Liver (tissue), 3 donors: Measurements from ENCODE around the gene NT5C2.

Source experiments
- EGR1 ChIP-seq, 2 donors: IDR thresholded peaks; 2 replicates each; pipeline ENCODE4 v1.6.1; 2016 to 2018; ENCODE audit warnings: antibody characterized with exemption in 2 of 2, low read depth in 2 of 2
- FOXA1 ChIP-seq: IDR thresholded peaks from 2 replicates; pipeline ENCODE4 v1.6.1; 2016; ENCODE audit warnings: antibody characterized with exemption
- GABPA ChIP-seq, 2 donors: IDR thresholded peaks in 1 of 2; conservative IDR thresholded peaks in 1 of 2; 2 replicates each; pipeline ENCODE4 v1.6.1; 2016; ENCODE audit warnings: antibody characterized with exemption in 2 of 2, mild to moderate bottlenecking in 1 of 2, moderate library complexity in 1 of 2
- HNF4G ChIP-seq: IDR thresholded peaks from 2 replicates; pipeline ENCODE4 v1.6.1; 2016; ENCODE audit warnings: antibody characterized with exemption
- JUND ChIP-seq, 2 donors: IDR thresholded peaks; 2 replicates each; pipeline ENCODE4 v1.6.1; 2016; ENCODE audit warnings: antibody characterized with exemption in 2 of 2
- RAD21 ChIP-seq, 2 donors: IDR thresholded peaks; 2 replicates each; pipeline ENCODE4 v1.6.1; 2016; ENCODE audit warnings: antibody characterized with exemption in 2 of 2, mild to moderate bottlenecking in 2 of 2
- TAF1 ChIP-seq: conservative IDR thresholded peaks from 2 replicates; pipeline ENCODE4 v1.6.1; 2016; ENCODE audit warnings: antibody characterized with exemption, mild to moderate bottlenecking
- TF ChIP-seq, protein P1 (sequence below): IDR thresholded peaks from 2 replicates; pipeline ENCODE4 v1.6.1; 2016; ENCODE audit warnings: antibody characterized with exemption, mild to moderate bottlenecking
- TF ChIP-seq, protein P2 (sequence below): fragments of 150-350 bp; IDR thresholded peaks from 2 replicates; pipeline ENCODE4 v1.5.1; 2017; ENCODE audit warnings: improper control_type of control experiment, low read depth, low read length; ENCODE audit not compliant: missing input control
- TF ChIP-seq, protein P3 (sequence below): IDR thresholded peaks from 2 replicates; pipeline ENCODE4 v1.6.1; 2016; ENCODE audit warnings: antibody characterized with exemption
- donor health status: healthy.
- donor health status: healthy.

DNA sequence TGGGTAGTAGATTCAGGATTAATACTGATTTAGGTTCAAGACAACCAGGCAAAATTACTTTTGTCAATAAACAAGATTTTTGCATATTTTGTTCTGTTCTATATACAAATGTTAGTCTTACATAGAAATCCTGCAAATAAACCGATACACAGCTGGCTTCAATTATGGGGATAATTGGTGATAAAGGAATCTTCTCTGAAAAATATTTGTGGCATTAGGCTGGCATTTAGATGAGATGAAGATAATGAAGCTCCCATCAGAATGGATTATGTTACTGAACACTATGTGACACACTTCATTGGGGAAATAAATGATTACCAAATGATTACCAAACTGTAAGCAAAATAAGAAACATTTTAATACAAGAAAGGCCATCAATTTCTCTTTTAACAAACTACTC lies 65.8 kb downstream of the NT5C2 start:
- TF ChIP-seq FOXA1, result no peak
- TF ChIP-seq, protein P1, sequence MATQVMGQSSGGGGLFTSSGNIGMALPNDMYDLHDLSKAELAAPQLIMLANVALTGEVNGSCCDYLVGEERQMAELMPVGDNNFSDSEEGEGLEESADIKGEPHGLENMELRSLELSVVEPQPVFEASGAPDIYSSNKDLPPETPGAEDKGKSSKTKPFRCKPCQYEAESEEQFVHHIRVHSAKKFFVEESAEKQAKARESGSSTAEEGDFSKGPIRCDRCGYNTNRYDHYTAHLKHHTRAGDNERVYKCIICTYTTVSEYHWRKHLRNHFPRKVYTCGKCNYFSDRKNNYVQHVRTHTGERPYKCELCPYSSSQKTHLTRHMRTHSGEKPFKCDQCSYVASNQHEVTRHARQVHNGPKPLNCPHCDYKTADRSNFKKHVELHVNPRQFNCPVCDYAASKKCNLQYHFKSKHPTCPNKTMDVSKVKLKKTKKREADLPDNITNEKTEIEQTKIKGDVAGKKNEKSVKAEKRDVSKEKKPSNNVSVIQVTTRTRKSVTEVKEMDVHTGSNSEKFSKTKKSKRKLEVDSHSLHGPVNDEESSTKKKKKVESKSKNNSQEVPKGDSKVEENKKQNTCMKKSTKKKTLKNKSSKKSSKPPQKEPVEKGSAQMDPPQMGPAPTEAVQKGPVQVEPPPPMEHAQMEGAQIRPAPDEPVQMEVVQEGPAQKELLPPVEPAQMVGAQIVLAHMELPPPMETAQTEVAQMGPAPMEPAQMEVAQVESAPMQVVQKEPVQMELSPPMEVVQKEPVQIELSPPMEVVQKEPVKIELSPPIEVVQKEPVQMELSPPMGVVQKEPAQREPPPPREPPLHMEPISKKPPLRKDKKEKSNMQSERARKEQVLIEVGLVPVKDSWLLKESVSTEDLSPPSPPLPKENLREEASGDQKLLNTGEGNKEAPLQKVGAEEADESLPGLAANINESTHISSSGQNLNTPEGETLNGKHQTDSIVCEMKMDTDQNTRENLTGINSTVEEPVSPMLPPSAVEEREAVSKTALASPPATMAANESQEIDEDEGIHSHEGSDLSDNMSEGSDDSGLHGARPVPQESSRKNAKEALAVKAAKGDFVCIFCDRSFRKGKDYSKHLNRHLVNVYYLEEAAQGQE, result no peak
- TF ChIP-seq, protein P2, sequence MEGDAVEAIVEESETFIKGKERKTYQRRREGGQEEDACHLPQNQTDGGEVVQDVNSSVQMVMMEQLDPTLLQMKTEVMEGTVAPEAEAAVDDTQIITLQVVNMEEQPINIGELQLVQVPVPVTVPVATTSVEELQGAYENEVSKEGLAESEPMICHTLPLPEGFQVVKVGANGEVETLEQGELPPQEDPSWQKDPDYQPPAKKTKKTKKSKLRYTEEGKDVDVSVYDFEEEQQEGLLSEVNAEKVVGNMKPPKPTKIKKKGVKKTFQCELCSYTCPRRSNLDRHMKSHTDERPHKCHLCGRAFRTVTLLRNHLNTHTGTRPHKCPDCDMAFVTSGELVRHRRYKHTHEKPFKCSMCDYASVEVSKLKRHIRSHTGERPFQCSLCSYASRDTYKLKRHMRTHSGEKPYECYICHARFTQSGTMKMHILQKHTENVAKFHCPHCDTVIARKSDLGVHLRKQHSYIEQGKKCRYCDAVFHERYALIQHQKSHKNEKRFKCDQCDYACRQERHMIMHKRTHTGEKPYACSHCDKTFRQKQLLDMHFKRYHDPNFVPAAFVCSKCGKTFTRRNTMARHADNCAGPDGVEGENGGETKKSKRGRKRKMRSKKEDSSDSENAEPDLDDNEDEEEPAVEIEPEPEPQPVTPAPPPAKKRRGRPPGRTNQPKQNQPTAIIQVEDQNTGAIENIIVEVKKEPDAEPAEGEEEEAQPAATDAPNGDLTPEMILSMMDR, result no peak
- TF ChIP-seq TAF1, result no peak
- TF ChIP-seq HNF4G, result no peak
- no peak for TF ChIP-seq RAD21 (IDR thresholded peaks at IDR 0.05)
- no peak for TF ChIP-seq JUND (IDR thresholded peaks at IDR 0.05)
- TF ChIP-seq EGR1 (IDR thresholded peaks at IDR 0.05; ENCODE audit: low read depth in 2 of 2), result no peak
- TF ChIP-seq GABPA (IDR thresholded peaks at IDR 0.05 in 1 of 2, conservative IDR thresholded peaks at IDR 0.05 in 1 of 2), result no peak
- TF ChIP-seq, protein P3, sequence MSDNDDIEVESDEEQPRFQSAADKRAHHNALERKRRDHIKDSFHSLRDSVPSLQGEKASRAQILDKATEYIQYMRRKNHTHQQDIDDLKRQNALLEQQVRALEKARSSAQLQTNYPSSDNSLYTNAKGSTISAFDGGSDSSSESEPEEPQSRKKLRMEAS, result no peak
